Neural crest cell (in vitro differentiated cells): ENCODE data around the gene CMPK2. TPM values are rescaled to one million over a fixed set of nuclear protein-coding genes. Genes with fewer than 3 reads are reported as not detected.

Experiments used
- DNase-seq: peaks from one replicate; pipeline ENCODE4 v3.0.0; 2021; ENCODE audit warnings: low read depth, mixed read lengths, low spot score
- H3K27ac Mint-ChIP-seq: one replicate; pipeline ENCODE4 v1.8.0; 2021; ENCODE audit warnings: mild to moderate bottlenecking, mixed read lengths; ENCODE audit not compliant: unreplicated experiment
- H3K27me3 Mint-ChIP-seq: 2 replicates; pipeline ENCODE4 v1.8.0; 2021; ENCODE audit warnings: low read depth, mild to moderate bottlenecking, mixed read lengths
- H3K36me3 Mint-ChIP-seq: 2 replicates; pipeline ENCODE4 v1.8.0; 2021; ENCODE audit warnings: low read depth, mild to moderate bottlenecking, mixed read lengths
- H3K4me1 Mint-ChIP-seq: 2 replicates; pipeline ENCODE4 v1.8.0; 2021; ENCODE audit warnings: mixed read lengths
- H3K4me3 Mint-ChIP-seq: one replicate; pipeline ENCODE4 v1.8.0; 2021; ENCODE audit warnings: mild to moderate bottlenecking, mixed read lengths
- H3K9me3 Mint-ChIP-seq: 2 replicates; pipeline ENCODE4 v1.8.0; 2021; ENCODE audit warnings: mixed read lengths
- long read RNA-seq: library from polyadenylated mRNA; unstranded; transcript quantifications from one replicate; pipeline ENCODE4 v2.0.0, GENCODE V29; 2020
- total RNA-seq: library from RNA; stranded (reverse); gene quantifications from 2 replicates; pipeline ENCODE4 v1.2.1, GENCODE V29; 2021
- TF ChIP-seq, protein P1 (sequence below): fragments of 200-600 bp; sonication (generic); conservative IDR thresholded peaks from 2 replicates; pipeline ENCODE4 v1.5.0; 2021; ENCODE audit warnings: antibody characterized with exemption, mild to moderate bottlenecking

CMPK2 gene
- 2.2 and 3.3 TPM in 2 replicates for total RNA-seq
- long read RNA-seq, partial matches to known transcripts, result 0 of 3 reads
- long read RNA-seq, other reads (novel, unspliced or antisense), result 1 of 3 reads

GRCh38 chr2:6865346-6866274, at the start of gene CMPK2:
Gene CMPK2, minus strand, starts transcription at chr2:6865907. Its CDS starts 211 bp downstream, at chr2:6865696.
- peaks cover 11% of the 10 kb centered on the region for H3K36me3 Mint-ChIP-seq
- H3K9me3 Mint-ChIP-seq, result peaks cover 3% of the 10 kb centered on the region
- peaks cover 12% of the 10 kb centered on the region for H3K27me3 Mint-ChIP-seq
- H3K27ac Mint-ChIP-seq, result no peak within 1 kb of the TSS
- H3K4me3 Mint-ChIP-seq, result peak within 1 kb of the TSS; percentile 88
- H3K4me1 Mint-ChIP-seq, result peaks cover 9% of the 10 kb centered on the region
- peak; percentile 55 for DNase-seq
- TF ChIP-seq, protein P1, sequence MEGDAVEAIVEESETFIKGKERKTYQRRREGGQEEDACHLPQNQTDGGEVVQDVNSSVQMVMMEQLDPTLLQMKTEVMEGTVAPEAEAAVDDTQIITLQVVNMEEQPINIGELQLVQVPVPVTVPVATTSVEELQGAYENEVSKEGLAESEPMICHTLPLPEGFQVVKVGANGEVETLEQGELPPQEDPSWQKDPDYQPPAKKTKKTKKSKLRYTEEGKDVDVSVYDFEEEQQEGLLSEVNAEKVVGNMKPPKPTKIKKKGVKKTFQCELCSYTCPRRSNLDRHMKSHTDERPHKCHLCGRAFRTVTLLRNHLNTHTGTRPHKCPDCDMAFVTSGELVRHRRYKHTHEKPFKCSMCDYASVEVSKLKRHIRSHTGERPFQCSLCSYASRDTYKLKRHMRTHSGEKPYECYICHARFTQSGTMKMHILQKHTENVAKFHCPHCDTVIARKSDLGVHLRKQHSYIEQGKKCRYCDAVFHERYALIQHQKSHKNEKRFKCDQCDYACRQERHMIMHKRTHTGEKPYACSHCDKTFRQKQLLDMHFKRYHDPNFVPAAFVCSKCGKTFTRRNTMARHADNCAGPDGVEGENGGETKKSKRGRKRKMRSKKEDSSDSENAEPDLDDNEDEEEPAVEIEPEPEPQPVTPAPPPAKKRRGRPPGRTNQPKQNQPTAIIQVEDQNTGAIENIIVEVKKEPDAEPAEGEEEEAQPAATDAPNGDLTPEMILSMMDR, result peak; percentile 48

DNA sequence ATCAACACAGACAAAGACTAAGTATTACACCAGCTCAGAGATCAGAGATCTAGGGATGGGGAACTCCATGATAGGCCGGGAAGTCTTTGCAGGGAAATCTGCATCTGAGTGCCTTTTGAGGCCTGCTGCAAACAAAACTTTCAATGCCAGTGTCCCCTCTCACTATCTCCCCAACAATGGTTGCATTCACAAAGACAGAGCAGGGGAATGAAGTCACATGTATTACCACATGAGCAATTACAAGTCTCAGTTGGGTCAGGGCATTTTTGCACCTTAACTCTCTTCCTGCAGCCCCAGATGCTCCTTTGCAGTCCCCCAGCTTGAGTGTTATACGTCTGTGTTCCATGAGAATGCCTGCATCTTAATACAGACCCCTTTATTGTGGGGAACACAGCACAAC, 49.7 kb upstream of the CMPK2 start:
- TF ChIP-seq, protein P1, result no peak
- H3K27me3 Mint-ChIP-seq, result no peaks in the 10 kb centered on the region
- H3K9me3 Mint-ChIP-seq, result no peaks in the 10 kb centered on the region
- peak overlapping the region; percentile 52 for H3K27ac Mint-ChIP-seq
- peaks cover 43% of the 10 kb centered on the region for H3K4me1 Mint-ChIP-seq
- peak overlapping the region; percentile 87 for H3K4me3 Mint-ChIP-seq
- DNase-seq, result no peak
- H3K36me3 Mint-ChIP-seq, result peaks cover 3% of the 10 kb centered on the region

DNA sequence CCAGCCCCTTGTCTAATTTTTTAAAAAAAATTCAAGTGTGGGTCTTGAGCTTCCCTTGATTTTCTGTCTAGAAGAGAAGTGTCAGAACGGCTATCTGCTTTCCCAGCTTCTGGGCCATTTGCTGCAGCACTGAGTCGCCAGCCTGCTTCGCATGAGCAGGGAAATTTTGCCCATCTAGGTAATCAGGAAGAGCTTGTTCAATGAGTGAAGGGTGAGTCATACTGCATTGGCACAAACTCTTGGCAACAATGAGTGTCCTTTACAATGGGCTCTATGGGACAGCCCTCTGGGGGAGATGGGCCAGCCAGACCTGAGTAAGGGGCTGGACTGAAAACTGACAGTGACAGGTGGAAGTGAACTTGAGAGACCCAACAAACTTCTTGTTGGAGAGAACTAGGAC, 49.1 kb upstream of the CMPK2 start:
- Mint-ChIP-seq H3K27me3 (no peaks in the 10 kb centered on the region), H3K9me3 (no peaks in the 10 kb centered on the region), H3K4me3 (peak overlapping the region; percentile 87), H3K36me3 (peaks cover 3% of the 10 kb centered on the region), H3K4me1 (peaks cover 38% of the 10 kb centered on the region), H3K27ac (no peak overlapping the region)
- DNase-seq, result no peak
- TF ChIP-seq, protein P1, result no peak

DNA sequence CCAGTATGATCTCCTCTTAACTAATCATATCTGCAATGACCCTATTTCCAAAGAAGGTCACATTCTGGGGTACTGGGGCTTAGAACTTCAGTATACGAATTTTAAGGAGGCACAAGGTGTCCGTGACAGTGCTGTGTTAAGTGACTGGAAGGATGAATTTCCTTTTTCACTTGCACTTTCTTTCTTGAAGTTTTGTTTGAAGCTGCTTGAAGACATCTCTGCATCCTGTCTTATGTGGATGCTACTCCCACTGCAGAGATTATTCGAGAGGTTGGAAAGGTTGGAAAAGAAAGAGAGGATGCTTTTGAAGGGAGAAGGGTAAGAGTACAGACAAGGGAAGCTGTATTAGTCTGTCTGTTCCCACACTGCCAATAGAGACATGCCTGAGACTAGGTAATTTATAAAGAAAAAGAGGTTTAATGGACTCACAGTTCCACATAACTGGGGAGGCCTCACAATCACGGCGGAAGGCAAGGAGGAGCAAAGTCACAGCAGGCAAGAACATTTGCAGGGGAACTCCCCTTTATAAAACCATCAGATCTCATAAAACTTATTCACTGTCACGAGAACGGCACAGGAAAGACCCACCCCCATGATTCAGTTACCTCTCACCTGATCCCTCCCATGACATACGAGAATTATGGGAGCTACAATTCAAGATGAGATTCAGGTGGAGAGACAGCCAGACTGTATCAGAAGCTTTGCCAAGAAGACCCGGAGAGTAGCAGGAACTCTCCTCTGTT, 47.9 kb upstream of the CMPK2 start:
- Mint-ChIP-seq H3K36me3 (no peaks in the 10 kb centered on the region), H3K27me3 (no peaks in the 10 kb centered on the region), H3K4me3 (peak overlapping the region; percentile 58), H3K9me3 (no peaks in the 10 kb centered on the region), H3K27ac (no peak overlapping the region), H3K4me1 (peaks cover 26% of the 10 kb centered on the region)
- DNase-seq, result no peak
- TF ChIP-seq, protein P1, result no peak

DNA sequence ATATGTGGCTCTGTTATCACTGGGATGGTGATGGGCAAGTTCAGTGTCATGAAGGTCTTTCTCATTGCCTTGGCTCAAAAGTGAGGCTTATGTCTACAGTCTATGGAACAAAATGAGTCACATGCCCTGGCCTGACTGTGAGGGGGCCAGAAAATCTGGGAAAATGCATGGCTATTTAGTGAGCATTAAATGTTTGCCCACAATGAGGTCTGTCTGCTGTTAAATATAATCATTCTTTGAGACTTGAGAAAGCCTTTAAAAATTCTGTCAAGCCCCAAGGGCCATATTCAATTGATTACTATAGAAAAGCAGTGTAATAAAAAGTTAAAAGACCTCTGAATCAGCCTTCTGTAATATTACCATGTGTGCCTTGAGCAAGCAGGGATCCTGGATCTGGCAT, 46.0 kb upstream of the CMPK2 start:
- Mint-ChIP-seq H3K9me3 (no peaks in the 10 kb centered on the region), H3K27ac (no peak overlapping the region), H3K27me3 (no peaks in the 10 kb centered on the region), H3K4me1 (peaks cover 24% of the 10 kb centered on the region), H3K4me3 (no peak overlapping the region), H3K36me3 (peaks cover 2% of the 10 kb centered on the region)
- no peak for DNase-seq
- TF ChIP-seq, protein P1, result no peak
